Left lung (tissue), 10 donors: ENCODE measurements around the gene MRPL9. TPM values are rescaled to one million over a fixed set of nuclear protein-coding genes. Genes with fewer than 3 reads are reported as not detected.

Source experiments
- ATAC-seq: fragments of 200-7000 bp; cut with Tn5 transposase; one replicate; pipeline ENCODE4 v1.9.1; 2020; ENCODE audit warnings: moderate library complexity
- DNase-seq, 4 donors: peaks; one replicate each; pipeline ENCODE4 v3.0.0-alpha.2; 2013 to 2020
- H3K27ac ChIP-seq, 2 donors: fragments of 200-600 bp; sonication (generic) in 1 of 2; one replicate each; pipeline versions ENCODE4 v1.5.0 to v1.8.0; 2020 to 2021
- H3K27me3 ChIP-seq, 2 donors: fragments of 200-600 bp; sonication (generic) in 1 of 2; one replicate each; pipeline versions ENCODE4 v1.5.0 to v1.8.0; 2020 to 2021
- H3K36me3 ChIP-seq, 2 donors: fragments of 200-600 bp; sonication (generic) in 1 of 2; one replicate each; pipeline versions ENCODE4 v1.5.0 to v1.8.0; 2020 to 2021
- H3K4me1 ChIP-seq, 2 donors: fragments of 200-600 bp; one replicate each; pipeline ENCODE4 v1.8.0; 2021
- H3K4me3 ChIP-seq, 2 donors: fragments of 200-600 bp; sonication (generic) in 1 of 2; one replicate each; pipeline versions ENCODE4 v1.5.0 to v1.8.0; 2020 to 2021; ENCODE audit warnings: mild to moderate bottlenecking in 1 of 2
- H3K9me3 ChIP-seq, 2 donors: fragments of 200-600 bp; sonication (generic) in 1 of 2; one replicate each; pipeline versions ENCODE4 v1.5.0 to v1.8.0; 2020 to 2021
- intact Hi-C, 2 donors: fragments of 100-400 bp; cut with DNase I; formaldehyde crosslinking; loops; one replicate each; pipeline versions ENCODE4 v1.11.2 to v1.14.2; 2022
- polyA plus RNA-seq, 6 donors: library from polyadenylated mRNA; unstranded; fragments of 120-200 nt; gene quantifications; one replicate each; pipeline ENCODE4 v1.2.1, GENCODE V29; 2013; ENCODE audit not compliant: insufficient read length in 6 of 6
- total RNA-seq, 2 donors: library from RNA; stranded (reverse); fragmentation: NEBNext Ultra II Directional; extraction: Animal tissue kit (Norgen Biotek cat#: 25700); gene quantifications; one replicate each; pipeline ENCODE4 v1.2.1, GENCODE V29; 2021
- TF ChIP-seq, protein P1 (sequence below), 2 donors: fragments of 200-600 bp; sonication (generic) in 1 of 2; IDR thresholded peaks; one replicate each; pipeline versions ENCODE4 v1.5.0 to v1.8.0; 2021; ENCODE audit warnings: antibody characterized with exemption in 2 of 2
- donor health status: DM: no; HTN: yes; CAD: no.
- donor health status: DM: no; HTN: no; CAD: no.

The MRPL9 gene
- total and polyA plus RNA-seq, 8 donors, result 42.5 to 132 (median 117) TPM

DNA sequence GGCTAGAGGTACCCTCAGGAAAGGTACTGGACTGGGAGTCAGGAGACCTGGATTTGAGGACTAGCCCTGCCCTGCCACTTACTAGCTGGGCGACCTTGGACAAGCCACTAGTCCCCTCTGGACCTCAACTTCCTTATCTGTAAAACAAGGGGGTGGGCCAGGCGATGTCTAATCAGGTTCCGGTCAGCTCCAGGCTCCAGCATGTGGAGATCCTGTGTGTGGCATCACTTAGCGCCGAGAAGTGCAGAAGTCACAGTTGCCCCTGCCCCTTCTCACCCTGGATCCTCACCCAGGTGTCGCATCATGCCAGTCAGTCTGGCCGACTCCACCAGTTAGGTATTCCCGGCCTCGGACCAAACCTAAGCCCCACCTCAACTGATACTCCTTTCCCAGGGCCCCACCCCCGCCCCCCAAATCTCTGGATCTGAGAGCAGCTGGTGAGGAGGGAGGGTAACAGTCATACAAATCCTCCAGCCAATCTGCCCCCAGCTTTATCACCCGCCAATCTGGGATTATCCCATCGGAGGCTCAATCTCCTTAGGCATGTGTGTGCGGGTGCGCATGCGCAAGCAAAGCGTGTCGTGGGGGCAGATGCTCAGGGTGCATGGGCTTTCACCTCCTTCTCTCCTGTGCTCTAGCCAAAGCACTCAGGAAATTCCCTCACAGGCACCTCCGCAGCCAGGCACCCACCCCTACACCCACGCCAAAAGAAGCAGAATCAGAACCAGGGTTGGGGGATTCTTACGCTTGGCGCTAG is 52.1 kb downstream of the MRPL9 start:
- TF ChIP-seq, protein P1, sequence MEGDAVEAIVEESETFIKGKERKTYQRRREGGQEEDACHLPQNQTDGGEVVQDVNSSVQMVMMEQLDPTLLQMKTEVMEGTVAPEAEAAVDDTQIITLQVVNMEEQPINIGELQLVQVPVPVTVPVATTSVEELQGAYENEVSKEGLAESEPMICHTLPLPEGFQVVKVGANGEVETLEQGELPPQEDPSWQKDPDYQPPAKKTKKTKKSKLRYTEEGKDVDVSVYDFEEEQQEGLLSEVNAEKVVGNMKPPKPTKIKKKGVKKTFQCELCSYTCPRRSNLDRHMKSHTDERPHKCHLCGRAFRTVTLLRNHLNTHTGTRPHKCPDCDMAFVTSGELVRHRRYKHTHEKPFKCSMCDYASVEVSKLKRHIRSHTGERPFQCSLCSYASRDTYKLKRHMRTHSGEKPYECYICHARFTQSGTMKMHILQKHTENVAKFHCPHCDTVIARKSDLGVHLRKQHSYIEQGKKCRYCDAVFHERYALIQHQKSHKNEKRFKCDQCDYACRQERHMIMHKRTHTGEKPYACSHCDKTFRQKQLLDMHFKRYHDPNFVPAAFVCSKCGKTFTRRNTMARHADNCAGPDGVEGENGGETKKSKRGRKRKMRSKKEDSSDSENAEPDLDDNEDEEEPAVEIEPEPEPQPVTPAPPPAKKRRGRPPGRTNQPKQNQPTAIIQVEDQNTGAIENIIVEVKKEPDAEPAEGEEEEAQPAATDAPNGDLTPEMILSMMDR (IDR thresholded peaks at IDR 0.05), result no peak
- no peaks in the 10 kb centered on the region for H3K9me3 ChIP-seq
- H3K36me3 ChIP-seq, result no peaks in the 10 kb centered on the region
- intact Hi-C loops, result no loop called here
- H3K4me1 ChIP-seq, result no peaks in the 10 kb centered on the region
- H3K27ac ChIP-seq, result no peak overlapping the region
- DNase-seq, result no peak
- H3K27me3 ChIP-seq, result peaks cover 8 to 38% of the 10 kb centered on the region in 2 donors
- ATAC-seq, result no peak
- H3K4me3 ChIP-seq, result no peak overlapping the region

DNA sequence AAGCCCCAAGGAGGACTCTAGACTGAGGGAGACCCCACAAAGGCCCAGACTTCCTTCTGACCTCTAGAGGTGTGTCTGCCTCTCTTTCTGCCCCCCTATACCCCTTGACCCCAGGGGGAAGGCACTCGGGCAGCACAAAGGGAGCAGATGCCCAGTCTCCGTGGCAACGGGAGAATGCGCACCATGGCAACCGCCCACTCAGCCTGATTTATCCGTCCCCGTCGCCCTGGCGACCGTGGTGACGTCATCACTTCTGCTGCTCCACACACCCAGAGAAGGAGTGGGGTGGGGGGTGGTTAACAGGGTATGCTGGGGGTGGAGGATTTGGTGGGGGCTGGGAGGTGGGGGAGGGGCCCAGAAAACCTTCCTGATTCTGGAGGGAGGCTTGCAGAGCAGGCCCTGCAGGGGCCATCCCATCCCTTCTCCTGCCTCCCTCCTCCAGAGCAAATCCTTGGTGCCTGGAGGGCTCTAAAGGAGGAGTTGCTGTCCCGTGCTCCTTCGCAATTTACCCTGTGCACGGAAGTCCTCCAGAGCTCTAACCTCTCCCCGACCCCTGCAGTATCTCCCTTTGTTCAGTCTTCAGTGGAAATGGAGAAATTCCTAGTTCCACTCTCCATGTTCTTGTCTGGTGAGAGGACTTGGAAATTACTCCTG is 53.0 kb downstream of the MRPL9 start:
- H3K9me3 ChIP-seq, result no peaks in the 10 kb centered on the region
- H3K27me3 ChIP-seq, result peaks cover 0 to 29% of the 10 kb centered on the region in 2 donors
- H3K4me3 ChIP-seq, result no peak overlapping the region
- no peaks in the 10 kb centered on the region for H3K36me3 ChIP-seq
- no peak overlapping the region for H3K27ac ChIP-seq
- TF ChIP-seq, protein P1 (IDR thresholded peaks at IDR 0.05), result no peak
- intact Hi-C loops, result no loop called here
- no peaks in the 10 kb centered on the region for H3K4me1 ChIP-seq
- ATAC-seq (no peak), DNase-seq (peak in 1 of 4 donors; percentile 44)

Other genes starting within 250 kb of the MRPL9 start
- 10 to 100 TPM; 10.3 to 16.8 TPM for gene TUFT1, start 223.2 kb downstream of the MRPL9 start, total RNA-seq
- gene TUFT1, start 223.2 kb downstream of the MRPL9 start, polyA plus RNA-seq, result 1 to 10 TPM; 5.6 to 9.9 (median 7.8) TPM
- 10 to 100 TPM; 45.8 to 64.5 TPM for gene SNX27, start 151.4 kb downstream of the MRPL9 start, total RNA-seq
- gene SNX27, start 151.4 kb downstream of the MRPL9 start, polyA plus RNA-seq, result 10 to 100 TPM; 21.5 to 26.7 (median 23.5) TPM
- not detected for gene CELF3, start 46.7 kb downstream of the MRPL9 start, total RNA-seq
- gene CELF3, start 46.7 kb downstream of the MRPL9 start, polyA plus RNA-seq, result 1 to 10 TPM in 1 of 6 donors, under 1 TPM in 5; 0.72 to 1.4 (median 0.90) TPM
- gene RIIAD1, start 42.0 kb downstream of the MRPL9 start, total RNA-seq, result 1 to 10 TPM in 1 of 2 donors, not detected in 1; 4.0 TPM
- gene RIIAD1, start 42.0 kb downstream of the MRPL9 start, polyA plus RNA-seq, result 1 to 10 TPM in 5 of 6 donors, under 1 TPM in 1; 0.39 to 1.9 (median 1.6) TPM
- gene TDRKH, start 27.0 kb upstream of the MRPL9 start, total RNA-seq, result 10 to 100 TPM; 10.5 to 13.3 TPM
- gene TDRKH, start 27.0 kb upstream of the MRPL9 start, polyA plus RNA-seq, result 10 to 100 TPM; 10.8 to 13.3 (median 11.7) TPM
- under 1 TPM; 0.06 to 0.63 TPM for gene LINGO4, start 41.9 kb upstream of the MRPL9 start, total RNA-seq
- under 1 TPM in 4 of 6 donors, not detected in 2; 0.07 to 0.17 (median 0.12) TPM for gene LINGO4, start 41.9 kb upstream of the MRPL9 start, polyA plus RNA-seq
- 10 to 100 TPM in 1 of 2 donors, 1 to 10 TPM in 1; 5.4 to 11.8 TPM for gene RORC, start 68.3 kb upstream of the MRPL9 start, total RNA-seq
- 10 to 100 TPM in 4 of 6 donors, 1 to 10 TPM in 2; 6.5 to 11.0 (median 10.3) TPM for gene RORC, start 68.3 kb upstream of the MRPL9 start, polyA plus RNA-seq
- under 1 TPM; 0.26 to 0.55 TPM for gene C2CD4D, start 76.3 kb upstream of the MRPL9 start, total RNA-seq
- under 1 TPM; 0.31 to 0.92 (median 0.53) TPM for gene C2CD4D, start 76.3 kb upstream of the MRPL9 start, polyA plus RNA-seq
- gene THEM5, start 90.2 kb upstream of the MRPL9 start, total RNA-seq, result not detected
- 1 to 10 TPM in 3 of 6 donors, under 1 TPM in 3; 0.67 to 1.2 (median 1.00) TPM for gene THEM5, start 90.2 kb upstream of the MRPL9 start, polyA plus RNA-seq
- 10 to 100 TPM; 10.6 to 13.7 TPM for gene THEM4, start 146.0 kb upstream of the MRPL9 start, total RNA-seq
- 10 to 100 TPM; 25.5 to 36.8 (median 33.8) TPM for gene THEM4, start 146.0 kb upstream of the MRPL9 start, polyA plus RNA-seq
- 1,000 to 10,000 TPM; 1,069 to 1,250 TPM for gene S100A10, start 230.4 kb upstream of the MRPL9 start, total RNA-seq
- gene S100A10, start 230.4 kb upstream of the MRPL9 start, polyA plus RNA-seq, result 100 to 1,000 TPM; 415 to 615 (median 485) TPM